HL-60/S4 treated with phorbol 12-myristate 13-acetate at 8.2 ng/mL for 4 days and 3 days (cell line): Measurements from ENCODE around the gene LRRC1.

Experiments
- in situ Hi-C: fragments of 300-500 bp; cut with MboI; formaldehyde crosslinking; loops from 2 replicates; pipeline ENCODE4 v1.15.0; 2022; ENCODE audit warnings: low sequenced_read_pairs

The LRRC1 gene

DNA sequence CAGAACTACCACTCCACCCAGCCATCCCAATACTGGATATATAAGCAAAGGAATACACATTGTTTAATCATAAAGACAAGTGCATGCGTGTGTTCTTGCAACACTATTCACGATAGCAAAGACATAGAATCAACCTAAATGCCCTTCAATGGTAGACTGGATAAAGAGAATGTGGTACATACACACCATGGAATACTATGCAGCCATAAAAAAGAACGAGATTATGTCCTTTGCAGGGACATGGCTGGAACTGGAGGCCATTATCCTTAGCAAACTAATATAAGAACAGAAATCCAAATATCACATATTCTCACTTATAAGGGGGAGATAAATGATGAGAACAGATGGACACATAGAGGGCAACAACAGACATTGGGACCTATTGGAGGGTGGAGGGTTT lies 156.6 kb downstream of the LRRC1 start:
- in situ Hi-C loops = no loop called here

DNA sequence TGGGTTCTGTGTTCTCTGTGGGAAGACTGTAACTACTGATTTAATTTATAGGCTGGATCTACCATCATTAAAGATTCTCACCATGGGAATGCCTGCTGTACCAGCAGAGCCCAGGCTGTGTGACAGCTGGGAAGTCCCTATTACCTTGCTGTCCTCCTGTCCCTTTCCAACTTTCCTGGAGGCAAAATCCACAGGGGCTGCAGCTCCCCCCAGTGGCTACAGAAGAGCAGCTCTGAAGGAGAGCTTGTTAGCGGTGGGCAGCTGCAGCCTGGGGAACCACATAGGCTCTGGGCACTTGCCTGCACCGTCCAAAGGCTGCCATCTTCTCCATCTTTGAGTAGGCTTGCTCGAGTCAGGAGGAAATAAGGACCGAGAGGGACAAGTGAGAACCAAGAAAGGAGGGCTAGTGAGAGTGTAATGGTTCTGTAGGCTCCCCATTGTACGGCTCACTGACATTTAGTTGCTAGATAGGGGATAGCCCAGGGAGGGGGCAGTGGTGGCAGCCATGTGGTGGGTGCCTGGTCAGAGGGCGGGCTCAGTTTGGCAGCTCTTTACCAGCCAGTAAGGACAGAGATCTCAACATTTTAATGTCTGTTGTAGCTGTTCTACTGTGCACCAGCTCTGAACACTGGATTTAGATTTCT lies 161.4 kb downstream of the LRRC1 start:
- in situ Hi-C loops = no loop called here

DNA sequence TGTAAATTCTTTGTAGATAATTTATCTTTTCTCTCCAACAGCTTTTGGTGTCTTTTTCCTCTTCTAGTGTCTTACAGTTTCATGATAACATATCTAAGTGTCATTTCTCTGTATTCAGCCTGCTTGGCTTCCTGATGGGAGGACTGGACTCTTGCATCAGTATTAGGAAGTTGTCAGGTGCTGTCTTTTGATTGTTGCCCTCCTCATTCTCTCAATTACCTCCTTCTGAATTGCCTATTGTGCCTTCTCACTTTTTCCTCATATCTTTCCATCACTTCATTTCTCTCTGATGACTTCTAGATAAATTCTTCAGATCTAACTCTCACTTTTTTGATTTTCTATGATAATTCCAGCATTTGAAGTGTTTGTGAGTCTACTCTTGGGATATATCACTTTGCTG lies 162.0 kb downstream of the LRRC1 start:
- in situ Hi-C loops = no loop called here

- in situ Hi-C loops = no loop called here
Observed at GRCh38 chr6:53959717-53960116, 164.9 kb downstream of the LRRC1 start.

DNA sequence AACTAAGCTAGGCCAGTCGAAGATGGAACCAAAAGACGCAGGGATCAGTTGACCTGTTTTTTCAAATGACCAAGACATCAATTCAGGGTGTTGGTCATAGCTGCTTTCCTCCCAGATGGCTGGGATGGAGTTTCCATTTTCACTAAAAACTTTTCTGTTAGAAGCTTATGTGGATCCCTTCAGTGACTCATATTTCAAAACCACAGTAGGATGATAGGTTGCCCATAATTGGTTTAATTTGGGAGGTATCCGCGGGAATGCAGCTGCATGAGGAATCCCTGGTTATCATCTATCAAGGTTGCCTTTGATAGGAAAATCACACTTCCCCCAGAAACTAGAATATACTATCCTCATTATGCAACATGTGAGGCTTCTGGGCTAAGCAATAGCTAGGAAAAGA lies 165.5 kb downstream of the LRRC1 start:
- in situ Hi-C loops = no loop called here

DNA sequence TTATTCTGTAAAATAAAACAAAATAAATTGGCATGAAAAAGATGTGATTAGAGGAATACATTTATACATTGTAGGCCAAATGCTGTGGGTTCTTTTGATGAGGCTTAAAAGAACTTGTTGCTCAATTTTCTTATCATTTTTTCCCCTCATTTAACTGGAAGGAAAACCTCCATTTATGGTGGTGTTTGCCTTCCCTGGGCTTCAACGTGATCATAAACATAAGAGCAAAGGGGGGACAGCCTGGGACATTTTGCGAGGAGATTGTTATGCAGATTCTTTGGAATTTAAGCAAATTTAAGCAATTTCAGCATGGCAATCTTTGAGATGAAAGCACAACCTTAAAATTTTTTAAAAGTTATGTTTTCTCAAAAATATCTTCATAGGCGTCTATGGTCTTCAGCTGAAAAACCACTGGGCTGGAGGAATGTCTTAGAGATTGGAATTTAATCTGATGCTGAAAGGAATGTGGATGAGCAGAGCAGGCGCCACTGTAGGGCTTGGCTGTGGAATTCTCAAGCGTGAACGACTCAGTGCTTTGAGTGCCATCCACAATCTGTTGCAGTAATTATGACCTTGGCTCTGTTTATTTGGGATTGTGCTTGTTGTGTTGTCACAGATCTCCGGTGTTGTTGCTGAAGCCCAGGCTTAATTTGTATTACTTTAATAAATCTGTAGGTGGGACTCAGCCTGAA lies 167.0 kb downstream of the LRRC1 start:
- in situ Hi-C loops = no loop called here

DNA sequence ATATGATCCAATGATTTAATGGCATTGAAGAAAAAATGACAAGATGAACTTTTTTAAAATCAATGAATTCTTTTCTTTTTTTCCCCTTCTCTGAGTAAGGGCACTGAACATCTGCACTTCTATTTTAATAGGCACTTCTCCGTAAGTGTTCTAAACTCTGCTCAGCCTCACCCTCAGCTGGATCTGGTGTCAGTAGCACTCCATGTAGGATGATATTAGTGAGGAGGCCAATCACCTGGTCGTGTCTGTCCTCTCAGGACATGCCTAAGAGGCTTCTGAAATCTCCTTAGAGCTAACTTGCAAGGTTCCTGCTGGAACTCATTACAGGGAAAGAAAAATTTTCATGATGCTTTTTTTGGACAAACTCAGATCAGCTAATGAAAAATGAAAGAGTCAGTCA lies 167.8 kb downstream of the LRRC1 start:
- in situ Hi-C loops = no loop called here

DNA sequence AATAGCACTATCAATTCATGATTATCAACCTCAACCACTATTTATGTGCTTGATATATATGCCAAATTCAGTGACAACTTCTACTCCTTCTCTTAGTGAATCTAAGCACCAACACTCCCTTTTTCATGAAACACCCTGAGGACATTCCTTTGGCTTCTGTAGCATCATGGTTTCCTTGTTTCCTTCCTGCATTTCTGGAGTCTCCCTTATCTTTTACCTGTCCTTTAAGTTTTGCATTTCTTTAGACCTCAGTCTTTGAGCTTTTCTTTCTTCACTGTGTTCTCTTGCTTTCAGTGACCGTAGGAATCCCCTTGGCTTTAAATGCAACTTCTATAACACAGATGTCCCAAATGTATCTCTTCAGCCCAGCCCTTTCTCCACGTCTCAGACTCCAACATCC lies 172.6 kb downstream of the LRRC1 start:
- in situ Hi-C loops = no loop called here
